Left lobe of liver (tissue), 2 donors: ENCODE data around the gene NXPH1. TPM values are rescaled to one million over a fixed set of nuclear protein-coding genes. Genes with fewer than 3 reads are reported as not detected.

Experiments used
- ATAC-seq: fragments of 200-7000 bp; cut with Tn5 transposase; one replicate; pipeline ENCODE4 v1.9.1; 2020; ENCODE audit warnings: mild to moderate bottlenecking, moderate library complexity
- DNase-seq: peaks from one replicate; pipeline ENCODE4 v3.0.0-alpha.2; 2020; ENCODE audit warnings: low spot score
- total RNA-seq: library from RNA; stranded (reverse); gene quantifications from one replicate; pipeline ENCODE4 v1.2.1, GENCODE V29; 2021
- donor health status: DM: no; HTN: no; CAD: no; lungs with moderate emphysema.
- donor health status: DM: no; HTN: yes; CAD: no.

Gene NXPH1
- total RNA-seq, 1 donor from 2014 or later = not detected

DNA sequence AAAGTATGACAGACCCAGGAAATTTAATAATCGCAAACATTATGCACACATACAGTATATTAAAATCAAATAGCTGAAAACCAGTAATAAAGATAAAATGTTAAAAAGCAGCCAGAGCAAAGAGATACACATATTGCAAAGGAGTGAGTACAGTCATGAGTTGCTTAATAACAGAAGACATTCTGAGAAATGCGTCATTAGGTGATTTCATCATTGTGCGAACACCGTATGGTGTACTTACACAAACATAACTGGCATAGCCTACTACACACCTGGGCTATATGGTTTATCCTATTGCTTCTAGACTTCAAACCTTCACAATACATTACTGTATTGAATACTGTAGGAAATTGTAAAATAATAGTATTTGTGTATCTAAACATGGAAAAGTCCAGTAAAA lies 367.6 kb downstream of the NXPH1 start:
- ATAC-seq (no peak), DNase-seq (no peak)

Other genes with a start within 250 kb of the NXPH1 start
- 1.9 TPM for gene ICA1, start 171.4 kb upstream of the NXPH1 start, total RNA-seq